Caco-2 (cell line): ENCODE results near the gene KY. TPM values are rescaled to one million over a fixed set of nuclear protein-coding genes. Genes with fewer than 3 reads are reported as not detected.
"Not testable (repeated sequence)": the region's sequence is repeated elsewhere in the genome, so short reads cannot be mapped to it uniquely, and the experiment has no call there.

Source experiments
- BruUV-seq: library from RNA; stranded (reverse); fragments of 400-500 nt; replicated peaks from 2 replicates; lab custom pipeline; 2021; lab: Mats Ljungman, UMichigan
- CTCF ChIA-PET: fragments of 300-600 bp; sonication (Branson Sonifier 250); formaldehyde crosslinking; loops from one replicate; lab custom pipeline; 2022; ENCODE audit warnings: antibody characterized with exemption; lab: Charles Lee
- POLR2A ChIA-PET: fragments of 300-600 bp; sonication (Branson Sonifier 250); formaldehyde crosslinking; loops from one replicate; lab custom pipeline; 2022; ENCODE audit warnings: antibody characterized with exemption; lab: Charles Lee
- DNase-seq, 2 experiments: peaks; one replicate each; pipeline versions ENCODE4 v3.0.0 to v3.0.0-alpha.2; 2020 to 2022
- H3K27me3 ChIP-seq: replicated peaks from 2 replicates; pipeline ENCODE4 v1.6.0; 2011; ENCODE audit warnings: low read length; ENCODE audit not compliant: control insufficient read depth, insufficient read depth
- H3K36me3 ChIP-seq: 2 replicates; pipeline ENCODE4 v1.5.1; 2011; ENCODE audit warnings: low read length; ENCODE audit not compliant: control insufficient read depth, insufficient read depth
- H3K4me1 ChIP-seq: fragments of 250-450 bp; sonication (Bioruptor Pico); 2 replicates; pipeline ENCODE4 v1.5.1; 2020; ENCODE audit warnings: mild to moderate bottlenecking
- H3K4me3 ChIP-seq: 2 replicates; pipeline ENCODE4 v1.5.1; 2011; ENCODE audit warnings: low read depth, mild to moderate bottlenecking, control low read depth, low read length
- H3K9me3 ChIP-seq: fragments of 250-450 bp; sonication (Bioruptor Pico); 2 replicates; pipeline ENCODE4 v1.5.1; 2020; ENCODE audit warnings: mild to moderate bottlenecking, moderate library complexity
- H3K27ac Mint-ChIP-seq: one replicate; pipeline ENCODE4 v1.8.0; 2022; ENCODE audit warnings: mixed read lengths; ENCODE audit not compliant: unreplicated experiment
- H3K27me3 Mint-ChIP-seq: one replicate; pipeline ENCODE4 v1.8.0; 2022; ENCODE audit warnings: mixed read lengths; ENCODE audit not compliant: insufficient read depth, unreplicated experiment
- H3K36me3 Mint-ChIP-seq: one replicate; pipeline ENCODE4 v1.8.0; 2022; ENCODE audit warnings: mild to moderate bottlenecking, mixed read lengths; ENCODE audit not compliant: insufficient read depth, unreplicated experiment
- H3K4me1 Mint-ChIP-seq: one replicate; pipeline ENCODE4 v1.8.0; 2022; ENCODE audit warnings: low read depth, mixed read lengths; ENCODE audit not compliant: unreplicated experiment
- H3K4me3 Mint-ChIP-seq: one replicate; pipeline ENCODE4 v1.8.0; 2022; ENCODE audit warnings: mild to moderate bottlenecking, moderate library complexity, mixed read lengths; ENCODE audit not compliant: unreplicated experiment
- H3K9me3 Mint-ChIP-seq: one replicate; pipeline ENCODE4 v1.8.0; 2022; ENCODE audit warnings: mixed read lengths; ENCODE audit not compliant: unreplicated experiment
- intact Hi-C: fragments of 100-400 bp; cut with micrococcal nuclease; formaldehyde crosslinking; loops from one replicate; pipeline ENCODE4 v1.10.0; 2022; ENCODE audit not compliant: unreplicated experiment
- total RNA-seq: library from RNA; stranded (reverse); gene quantifications from 2 replicates; pipeline ENCODE4 v1.2.3, GENCODE V29; 2022
- TF ChIP-seq, protein P1 (sequence below), 2 experiments: fragments of 200-600 bp in 1 of 2; IDR thresholded peaks; 1 replicate in 1 of 2; 2 replicates in 1 of 2; pipeline versions ENCODE4 v1.5.1 to v1.8.0; 2011 to 2022; ENCODE audit warnings: antibody characterized with exemption in 1 of 2, control low read depth in 1 of 2, inconsistent platforms in 1 of 2, low read depth in 1 of 2, low read length in 1 of 2, mild to moderate bottlenecking in 1 of 2, moderate library complexity in 1 of 2; ENCODE audit not compliant: insufficient read depth in 1 of 2, severe bottlenecking in 1 of 2, unreplicated experiment in 1 of 2

The KY gene
- total RNA-seq, 1 experiment from 2014 or later, result not detected

DNA sequence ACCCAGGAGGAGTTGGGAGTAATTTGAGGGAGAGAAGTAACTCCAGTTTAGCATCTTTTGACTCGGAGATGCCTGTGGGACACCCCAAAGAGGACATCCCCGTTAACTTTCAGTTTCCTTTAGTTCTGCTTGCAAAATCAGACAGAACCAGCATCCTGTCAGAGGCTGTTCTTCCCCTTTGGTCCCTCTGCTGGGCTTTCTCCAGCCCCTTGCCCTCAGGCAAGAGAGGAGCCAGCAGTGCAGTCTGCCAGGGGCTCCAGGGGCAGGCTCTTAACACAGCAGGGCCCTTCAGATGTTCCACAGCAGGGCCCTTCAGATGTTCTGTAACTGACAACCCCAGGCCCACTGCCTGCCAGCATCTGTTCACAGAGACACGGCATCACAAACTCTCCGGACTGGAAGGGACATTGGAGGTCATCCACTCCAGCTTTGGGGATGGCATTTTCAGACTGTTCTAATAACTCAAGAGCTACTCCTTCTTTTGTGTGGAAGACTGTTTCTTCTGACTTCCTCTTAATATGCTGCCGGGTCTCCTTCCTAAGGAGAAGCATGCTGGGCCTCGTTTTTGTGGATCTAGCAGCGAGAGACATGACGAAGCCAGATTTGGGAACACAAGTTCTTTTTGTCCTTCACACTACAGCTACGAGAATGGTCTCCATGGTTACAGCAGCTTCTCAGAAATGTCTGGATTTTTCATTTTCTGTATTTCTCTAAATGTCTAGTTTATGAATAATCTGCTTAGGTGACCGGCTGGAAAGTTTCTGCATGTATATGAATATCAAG lies 51.9 kb downstream of the KY start:
- Mint-ChIP-seq H3K4me3 (no peak overlapping the region), H3K4me1 (no peaks in the 10 kb centered on the region), H3K36me3 (no peaks in the 10 kb centered on the region), H3K27ac (no peak overlapping the region), H3K27me3 (peaks cover 13% of the 10 kb centered on the region), H3K9me3 (no peaks in the 10 kb centered on the region)
- TF ChIP-seq, protein P1, sequence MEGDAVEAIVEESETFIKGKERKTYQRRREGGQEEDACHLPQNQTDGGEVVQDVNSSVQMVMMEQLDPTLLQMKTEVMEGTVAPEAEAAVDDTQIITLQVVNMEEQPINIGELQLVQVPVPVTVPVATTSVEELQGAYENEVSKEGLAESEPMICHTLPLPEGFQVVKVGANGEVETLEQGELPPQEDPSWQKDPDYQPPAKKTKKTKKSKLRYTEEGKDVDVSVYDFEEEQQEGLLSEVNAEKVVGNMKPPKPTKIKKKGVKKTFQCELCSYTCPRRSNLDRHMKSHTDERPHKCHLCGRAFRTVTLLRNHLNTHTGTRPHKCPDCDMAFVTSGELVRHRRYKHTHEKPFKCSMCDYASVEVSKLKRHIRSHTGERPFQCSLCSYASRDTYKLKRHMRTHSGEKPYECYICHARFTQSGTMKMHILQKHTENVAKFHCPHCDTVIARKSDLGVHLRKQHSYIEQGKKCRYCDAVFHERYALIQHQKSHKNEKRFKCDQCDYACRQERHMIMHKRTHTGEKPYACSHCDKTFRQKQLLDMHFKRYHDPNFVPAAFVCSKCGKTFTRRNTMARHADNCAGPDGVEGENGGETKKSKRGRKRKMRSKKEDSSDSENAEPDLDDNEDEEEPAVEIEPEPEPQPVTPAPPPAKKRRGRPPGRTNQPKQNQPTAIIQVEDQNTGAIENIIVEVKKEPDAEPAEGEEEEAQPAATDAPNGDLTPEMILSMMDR (IDR thresholded peaks at IDR 0.05; ENCODE audit: insufficient read depth in 1 of 2, low read depth in 1 of 2, low read length in 1 of 2, severe bottlenecking in 1 of 2, unreplicated experiment in 1 of 2), result no peak
- Histone ChIP-seq H3K27me3 (no peaks in the 10 kb centered on the region), H3K4me3 (no peak overlapping the region), H3K4me1 (no peaks in the 10 kb centered on the region), H3K36me3 (no peaks in the 10 kb centered on the region), H3K9me3 (no peaks in the 10 kb centered on the region; the same call in 1 of the 2 replicates)
- ChIA-PET CTCF (interaction anchor here (0.8 kb wide), 1 partner anchor 156 kb away, joined by 3 read pairs; no protein-coding TSS in a partner anchor), POLR2A (no interaction called here)
- DNase-seq, result no peak
- BruUV-seq, result no TSS peak
- intact Hi-C loops, result no loop called here

DNA sequence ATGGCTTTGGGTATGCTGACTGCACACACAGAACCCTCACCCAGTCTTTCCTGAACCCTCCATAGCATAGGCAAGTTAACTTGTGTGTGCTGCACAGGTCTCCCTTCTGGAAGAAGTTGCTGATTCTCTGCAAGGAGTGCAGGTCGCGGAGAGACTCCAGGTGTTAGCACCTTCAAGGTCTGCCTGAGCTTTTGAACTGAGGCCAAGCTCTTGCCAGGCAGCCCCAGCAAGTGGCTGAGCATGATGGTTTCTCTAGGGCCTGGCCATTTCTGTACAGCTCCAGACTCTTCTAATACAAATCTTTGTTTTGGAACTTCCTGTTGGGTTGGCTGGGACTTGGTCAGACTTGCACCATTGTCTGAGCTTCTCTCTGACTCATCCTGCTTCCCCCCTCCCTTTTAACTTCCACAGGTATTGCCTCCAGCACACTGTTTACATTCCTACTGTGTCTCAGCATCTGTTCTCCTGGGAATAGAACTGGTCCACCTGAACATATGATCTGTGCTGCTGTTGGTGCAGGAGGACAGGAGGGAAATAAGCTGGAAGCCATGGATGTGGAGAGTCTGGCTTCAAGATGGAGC lies 53.3 kb downstream of the KY start:
- Histone ChIP-seq H3K9me3 (no peaks in the 10 kb centered on the region; the same call in 1 of the 2 replicates), H3K36me3 (no peaks in the 10 kb centered on the region), H3K4me3 (no peak overlapping the region), H3K27me3 (no peaks in the 10 kb centered on the region), H3K4me1 (no peaks in the 10 kb centered on the region)
- POLR2A ChIA-PET, result no interaction called here
- Mint-ChIP-seq H3K36me3 (no peaks in the 10 kb centered on the region), H3K4me3 (no peak overlapping the region), H3K27me3 (peaks cover 13% of the 10 kb centered on the region), H3K9me3 (no peaks in the 10 kb centered on the region), H3K27ac (no peak overlapping the region), H3K4me1 (no peaks in the 10 kb centered on the region)
- no TSS peak for BruUV-seq
- DNase-seq, result no peak
- TF ChIP-seq, protein P1 (IDR thresholded peaks at IDR 0.05; ENCODE audit: insufficient read depth in 1 of 2, low read depth in 1 of 2, low read length in 1 of 2, severe bottlenecking in 1 of 2, unreplicated experiment in 1 of 2), result no peak
- CTCF ChIA-PET, result no interaction called here
- intact Hi-C loops, result no loop called here

DNA sequence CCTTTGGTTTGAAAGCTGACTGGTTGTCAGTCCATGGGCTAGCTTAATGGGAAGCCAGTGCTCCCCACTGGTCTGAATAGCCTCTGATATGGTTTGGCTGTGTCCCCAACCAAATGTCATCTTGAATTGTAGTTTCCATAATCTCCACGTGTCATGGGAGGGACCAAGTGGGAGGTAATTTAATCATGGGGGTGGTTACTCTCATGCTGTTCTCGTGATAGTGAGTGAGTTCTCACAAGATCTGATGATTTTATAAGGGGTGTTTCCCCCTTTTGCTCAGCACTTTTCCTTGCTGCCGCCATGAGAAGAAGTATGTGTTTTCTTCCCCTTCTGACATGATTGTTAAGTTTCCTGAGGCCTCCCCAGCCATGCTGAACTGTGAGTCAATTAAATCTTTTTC lies 55.8 kb downstream of the KY start:
- H3K4me3 Mint-ChIP-seq, H3K4me1 Mint-ChIP-seq, DNase-seq, H3K9me3 ChIP-seq, H3K9me3 Mint-ChIP-seq, CTCF ChIA-PET, H3K4me1 ChIP-seq, H3K27me3 ChIP-seq, POLR2A ChIA-PET, H3K27ac Mint-ChIP-seq, H3K36me3 Mint-ChIP-seq, H3K36me3 ChIP-seq, intact Hi-C loops, H3K4me3 ChIP-seq, BruUV-seq: not testable (repeated sequence)
- H3K27me3 Mint-ChIP-seq, result peaks cover 13% of the 10 kb centered on the region
